Hepatic stellate cell (primary cell): ENCODE data around the gene EPHA5.
"Not testable (repeated sequence)": the region's sequence is repeated elsewhere in the genome, so short reads cannot be mapped to it uniquely, and the experiment has no call there.

Source experiments
- DNase-seq: peaks from one replicate; pipeline ENCODE4 v3.0.0; 2011; ENCODE audit warnings: low spot score

EPHA5 gene

DNA sequence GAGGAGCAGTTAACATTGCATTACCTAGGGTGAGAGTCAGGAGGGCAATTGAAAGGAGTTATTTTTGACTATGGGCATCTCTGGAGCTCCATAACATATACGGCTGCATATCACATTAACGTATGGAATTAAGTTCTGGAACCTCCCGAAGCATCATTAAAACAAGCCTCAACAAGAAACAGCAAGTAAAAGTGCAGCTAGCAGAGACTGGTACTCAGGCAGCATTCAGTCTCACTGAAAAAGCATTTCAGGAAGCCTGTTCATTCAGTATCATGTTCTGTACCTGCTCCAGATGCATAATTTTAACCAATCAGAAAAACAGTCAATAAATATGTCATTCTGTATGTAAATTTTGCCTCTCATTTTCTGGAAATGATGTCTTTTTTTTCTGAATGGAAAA lies 299.6 kb downstream of the EPHA5 start:
- no peak for DNase-seq

DNA sequence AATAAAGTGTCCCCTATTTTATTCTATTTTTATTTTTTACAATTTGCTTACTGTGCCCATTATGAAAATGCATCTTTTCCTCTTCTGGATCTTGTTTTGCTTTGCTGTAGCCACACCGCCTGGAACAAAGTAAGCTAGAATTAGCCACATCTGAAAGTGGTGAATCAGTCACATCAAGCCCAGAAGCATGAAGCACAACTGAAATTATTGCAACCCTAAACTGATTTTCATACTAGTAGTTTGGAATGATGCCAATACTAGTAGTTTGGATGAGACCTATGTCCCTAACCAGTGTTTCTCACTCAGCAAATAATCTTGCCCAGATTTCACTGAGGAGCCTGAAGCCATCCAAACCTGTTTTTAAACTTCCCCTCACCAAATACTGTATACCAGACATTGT lies 303.0 kb downstream of the EPHA5 start:
- no peak for DNase-seq

DNA sequence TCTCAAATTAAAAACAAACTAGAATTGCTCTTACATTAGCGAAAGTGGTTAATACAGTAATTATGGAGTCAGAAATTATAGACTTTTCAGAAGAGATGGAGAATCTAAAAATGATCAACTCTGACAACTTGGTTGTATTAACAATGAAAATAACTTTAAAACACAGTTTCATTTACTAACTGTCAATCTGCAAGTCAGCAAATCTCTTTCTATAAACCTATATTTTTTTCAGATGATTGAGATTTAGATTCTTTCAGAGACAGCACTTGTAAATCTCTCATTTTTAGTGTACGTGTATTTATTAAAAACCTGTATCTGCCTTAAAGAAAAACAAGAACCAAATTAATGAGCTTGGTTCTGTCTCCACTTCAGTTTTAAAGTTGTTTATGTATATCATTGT lies 311.4 kb downstream of the EPHA5 start:
- DNase-seq: no peak

- no peak for DNase-seq
These were observed 317.2 kb downstream of the EPHA5 start for GRCh38 chr4:65353098-65353497.

- DNase-seq: no peak
These were observed 325.9 kb downstream of the EPHA5 start for GRCh38 chr4:65344278-65344825.

DNA sequence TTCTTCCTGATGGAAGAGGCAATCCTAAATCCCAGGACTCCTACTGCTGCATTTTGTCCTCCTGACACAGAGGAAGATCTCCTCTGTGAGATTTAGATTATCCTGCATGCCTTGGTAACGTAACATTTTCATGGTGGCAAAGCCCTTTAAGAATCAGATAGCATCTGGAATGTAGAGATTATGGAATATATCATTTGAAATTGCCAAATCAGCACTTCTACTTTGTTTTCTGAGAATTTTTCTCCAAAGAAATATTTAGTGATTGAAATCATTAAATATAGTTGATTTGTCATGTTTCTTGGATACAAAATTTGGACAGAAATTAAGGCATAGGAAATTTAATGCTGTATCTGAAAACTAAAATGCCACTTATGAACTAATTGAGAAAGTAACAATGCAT lies 326.9 kb downstream of the EPHA5 start:
- DNase-seq: no peak

DNA sequence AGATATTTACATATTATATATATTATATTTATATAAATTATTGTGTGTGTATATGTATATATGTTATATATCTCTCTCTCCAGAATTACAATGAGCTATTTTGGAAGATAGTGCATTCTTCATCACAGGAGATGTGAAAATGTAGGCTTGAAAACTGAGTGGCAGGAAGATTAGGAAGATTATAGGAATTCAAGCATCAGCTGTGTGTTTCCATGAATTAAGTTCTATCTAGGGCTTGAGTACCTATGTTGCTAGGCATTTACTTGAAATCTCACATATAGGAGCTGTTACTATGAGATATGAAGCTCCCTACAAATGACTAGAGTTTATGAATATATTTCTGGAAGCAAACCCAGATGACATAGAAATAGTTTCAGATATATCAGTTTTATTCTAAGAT lies 328.7 kb downstream of the EPHA5 start:
- no peak for DNase-seq

- no peak for DNase-seq
These were observed 329.7 kb downstream of the EPHA5 start for GRCh38 chr4:65340382-65341109.

- DNase-seq: no peak
These were observed 332.9 kb downstream of the EPHA5 start for GRCh38 chr4:65337371-65337770.

DNA sequence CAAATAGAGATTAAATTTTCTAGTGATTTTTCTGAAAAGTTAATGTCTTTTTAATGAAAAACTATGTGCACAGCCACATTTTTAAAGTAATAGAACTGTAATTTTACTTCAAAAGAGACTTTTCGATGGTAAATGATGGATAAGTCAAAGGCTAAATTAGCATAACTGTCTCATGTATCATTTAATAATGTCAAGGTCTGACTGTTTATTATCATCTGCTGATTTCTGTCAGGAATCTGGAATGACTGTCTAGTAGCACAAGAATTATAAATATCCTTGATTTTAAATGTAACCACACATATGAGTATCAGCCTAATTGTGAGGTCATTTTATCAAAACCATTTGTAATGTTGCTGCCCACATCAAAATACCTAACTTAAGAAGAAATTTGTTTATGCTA lies 333.8 kb downstream of the EPHA5 start:
- no peak for DNase-seq

DNA sequence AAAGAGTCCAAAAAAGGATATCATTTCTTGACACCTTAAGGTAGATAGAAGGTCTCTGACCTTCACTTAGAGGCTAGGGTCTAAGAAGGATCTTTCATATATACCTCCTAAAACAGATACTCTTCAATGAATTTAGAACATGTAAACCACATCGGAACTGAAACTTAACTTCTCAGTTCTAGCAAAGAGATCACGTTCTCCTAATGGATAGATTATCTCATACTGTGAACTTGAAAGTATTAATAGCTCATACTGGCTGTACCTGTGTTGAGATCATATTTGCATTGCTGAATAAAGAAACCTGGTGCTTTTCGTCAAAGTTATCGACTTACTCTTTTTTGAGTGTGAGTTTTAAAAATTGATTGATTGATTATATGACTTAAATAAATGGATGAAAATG lies 353.8 kb downstream of the EPHA5 start:
- DNase-seq: no peak

- DNase-seq: no peak
These were observed 359.2 kb downstream of the EPHA5 start for GRCh38 chr4:65311120-65311519.

GRCh38 chr4:65310586-65310985 lies 359.7 kb downstream of the EPHA5 start:
- no peak for DNase-seq

GRCh38 chr4:65308626-65309025 lies 361.7 kb downstream of the EPHA5 start:
- DNase-seq: not testable (repeated sequence)

DNA sequence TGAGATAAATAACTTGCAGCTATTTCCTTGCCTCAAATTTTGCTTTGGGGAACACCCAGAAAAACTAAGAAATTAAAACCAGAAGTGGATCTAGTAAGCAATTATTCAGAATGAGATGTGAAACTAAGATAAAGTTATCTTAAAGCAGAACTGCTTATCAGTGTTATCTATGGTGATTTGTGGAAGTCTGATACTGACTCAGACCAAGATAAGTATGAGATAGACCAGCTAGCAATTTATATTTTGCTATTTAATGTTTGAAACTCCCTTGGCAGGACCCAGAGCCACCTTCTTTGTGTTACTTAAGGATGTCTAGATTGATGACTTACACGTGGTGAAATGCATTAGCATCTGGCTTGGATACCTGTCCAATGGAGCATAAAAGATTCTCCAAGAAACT lies 368.1 kb downstream of the EPHA5 start:
- DNase-seq: no peak

- DNase-seq: no peak
These were observed 374.0 kb downstream of the EPHA5 start for GRCh38 chr4:65296246-65296645.

- DNase-seq: no peak
These were observed 383.2 kb downstream of the EPHA5 start for GRCh38 chr4:65287071-65287470.
